Measurements from ENCODE around the gene NHS. TPM values are rescaled to one million over a fixed set of nuclear protein-coding genes. Genes with fewer than 3 reads are reported as not detected.

NHS gene
- total RNA-seq = under 0.01 and 0.67 TPM in 2 replicates

DNA sequence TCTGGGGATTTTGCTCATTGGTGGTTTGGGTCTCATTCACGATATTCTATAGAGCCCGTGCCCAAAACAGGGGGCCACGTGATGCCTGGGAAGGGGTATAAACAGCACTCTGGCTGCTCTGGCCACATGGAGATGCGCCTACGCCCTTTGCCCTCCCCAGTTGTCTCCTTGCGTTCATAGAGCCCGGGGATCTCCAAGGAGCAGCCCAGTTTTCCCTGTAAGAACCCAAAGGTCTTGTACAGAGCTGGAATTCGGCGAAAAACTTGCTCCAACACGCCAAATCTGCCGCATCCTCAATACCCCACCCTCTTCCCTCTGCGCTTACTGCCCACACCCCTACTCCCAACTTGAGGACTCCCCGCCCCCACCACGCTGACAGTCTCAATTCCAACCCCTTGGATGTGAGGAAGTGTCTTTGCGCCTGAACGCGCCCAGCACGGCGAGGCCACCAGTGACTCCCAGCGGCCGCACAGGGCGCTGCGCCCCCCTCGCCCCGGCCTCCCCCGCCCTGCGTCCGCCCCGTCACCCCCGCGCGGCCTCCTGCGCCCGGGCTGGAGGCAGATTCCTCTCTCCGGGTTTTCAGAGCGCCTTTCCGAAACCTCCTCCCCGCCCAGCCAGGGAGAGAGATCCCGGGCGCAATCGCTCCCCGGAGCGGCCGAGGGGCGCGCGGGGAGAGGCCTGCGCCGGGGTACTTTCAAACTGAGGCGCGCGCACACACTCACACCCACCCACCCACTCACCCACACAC is at the start of gene NHS:
Gene NHS (plus strand): TSS at position 582 of the 748 bp plus-strand sequence. CDS start 558 bp downstream, outside the sequence.

DNA sequence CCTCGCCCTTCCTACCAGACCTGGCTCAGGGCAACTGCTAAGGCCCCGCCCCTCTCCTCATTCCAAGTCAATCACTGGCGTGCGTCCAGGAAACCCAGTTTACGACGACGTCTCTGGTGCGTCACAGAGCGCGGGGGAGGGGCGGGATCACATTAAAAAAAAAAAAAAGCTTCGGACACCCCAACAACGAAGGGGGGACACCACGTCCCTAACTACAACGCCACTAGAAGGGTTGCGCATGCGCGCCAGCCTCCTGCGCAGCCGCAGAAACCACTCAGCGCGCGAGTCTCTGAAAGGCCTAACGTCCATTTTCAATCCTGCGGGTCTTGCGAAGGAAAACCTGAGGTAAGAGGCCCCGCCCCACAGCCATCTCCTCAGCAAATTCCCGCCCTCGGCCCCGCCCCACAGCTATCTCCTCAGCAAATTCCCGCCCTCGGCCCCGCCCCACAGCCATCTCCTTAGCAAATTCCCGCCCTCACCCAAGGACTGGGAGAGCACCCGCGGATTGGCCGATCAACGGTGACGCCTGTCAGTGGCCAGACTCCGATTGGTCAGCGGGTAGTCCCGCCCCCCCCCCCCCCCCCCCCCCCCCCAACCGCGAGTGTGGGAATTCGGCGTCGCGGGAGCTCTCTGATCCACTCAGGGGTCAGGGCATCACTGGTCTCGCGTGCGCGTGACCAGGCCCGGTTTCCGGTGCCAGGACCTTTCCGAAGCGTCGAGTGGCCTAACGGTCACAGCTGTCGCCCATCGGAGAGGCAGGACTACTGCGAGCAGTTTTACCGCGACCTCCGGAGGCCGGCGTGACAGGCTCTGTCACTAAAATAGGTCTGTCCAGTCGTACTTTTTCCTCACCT is 362.1 kb downstream of the NHS start, which contains the start of gene SCML1:
Gene SCML1 (plus strand): TSS at position 638 of the 854 bp plus-strand sequence. CDS start 6,694 bp downstream, outside the sequence.

Small RNA genes lying within 50 kb of the gene (small RNA-seq; reads per million reads assigned to genes)
- gene MIR4768 (not detected), gene RF01210 (not detected)

Data from vein endothelial cell (primary cell).